ENCODE measurements around the gene NUTM2E. TPM values are rescaled to one million over a fixed set of nuclear protein-coding genes. Genes with fewer than 3 reads are reported as not detected.
"Not testable (repeated sequence)": the region's sequence is repeated elsewhere in the genome, so short reads cannot be mapped to it uniquely, and the experiment has no call there.

The NUTM2E gene
- total RNA-seq, 6 experiments from 2014 or later: not detected

DNA sequence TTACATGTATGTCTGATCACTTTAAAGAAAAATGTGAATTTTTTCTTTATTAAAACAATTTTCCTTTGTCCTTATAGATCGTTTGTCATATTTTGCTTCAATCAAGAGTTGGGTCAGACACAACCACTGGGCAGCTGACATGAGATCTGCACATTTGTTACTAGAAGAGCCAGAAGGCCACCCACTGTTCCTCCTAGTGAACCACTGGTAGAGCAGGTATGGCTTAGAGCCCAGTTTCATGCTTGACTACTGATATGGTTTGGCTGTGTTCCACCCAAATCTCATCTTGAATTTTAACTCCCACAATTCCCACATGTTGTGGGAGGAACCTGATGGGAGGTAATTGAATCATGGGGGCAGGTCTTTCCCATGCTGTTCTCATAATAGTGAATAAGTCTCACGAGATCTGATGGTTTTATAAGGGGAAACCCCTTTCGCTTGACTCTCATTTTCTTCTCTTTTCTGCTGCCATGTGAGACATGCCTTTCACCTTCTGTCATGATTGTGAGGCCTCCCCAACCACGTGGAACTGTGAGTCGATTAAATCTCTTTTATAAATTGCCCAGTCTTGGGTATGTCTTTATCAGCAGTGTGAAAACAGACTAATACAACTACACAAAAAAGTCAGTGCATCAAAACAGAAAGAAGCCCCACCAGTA, 43.0 kb downstream of the NUTM2E start:
- H3K4me1 Mint-ChIP-seq (ENCODE audit: low read depth); H3K9me3 Mint-ChIP-seq; DNase-seq; H3K4me3 Mint-ChIP-seq; H3K27me3 Mint-ChIP-seq (ENCODE audit: insufficient read depth); H3K27ac Mint-ChIP-seq; H3K36me3 Mint-ChIP-seq (ENCODE audit: low read depth): not testable (repeated sequence)

DNA sequence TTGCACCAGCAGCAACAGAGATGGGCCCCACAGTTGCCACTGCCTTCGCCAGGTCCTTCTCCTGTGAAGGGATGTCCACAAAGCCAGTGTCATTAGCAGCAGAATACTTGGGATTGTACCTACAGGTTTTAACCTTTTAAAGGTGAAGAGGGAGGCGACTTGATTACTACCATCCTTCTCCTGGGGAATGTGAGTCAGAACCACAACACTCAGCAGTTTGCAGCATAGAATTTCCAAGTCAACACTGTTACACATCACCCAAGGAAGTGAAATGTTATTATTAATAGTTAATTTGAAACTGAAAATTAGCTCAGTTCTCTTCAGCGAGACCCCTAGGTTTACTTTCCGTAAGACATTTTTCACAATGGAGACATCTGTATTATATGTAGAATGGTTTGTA, 45.2 kb downstream of the NUTM2E start:
- H3K4me3 Mint-ChIP-seq; H3K36me3 Mint-ChIP-seq (ENCODE audit: low read depth); H3K27ac Mint-ChIP-seq; H3K4me1 Mint-ChIP-seq (ENCODE audit: low read depth); H3K9me3 Mint-ChIP-seq; DNase-seq; H3K27me3 Mint-ChIP-seq (ENCODE audit: insufficient read depth): not testable (repeated sequence)

Other genes with a start within 250 kb of the NUTM2E start
- not detected for gene SFTPA1, start 215.8 kb upstream of the NUTM2E start, total RNA-seq (2021; fragmentation: NEBNext Ultra II Directional; extraction: Animal tissue kit (Norgen Biotek cat#: 25700))
- gene NUTM2B, start 123.5 kb upstream of the NUTM2E start, total RNA-seq (2021; fragmentation: NEBNext Ultra II Directional; extraction: Animal tissue kit (Norgen Biotek cat#: 25700)): under 1 TPM; 0.31 to 0.58 (median 0.42) TPM
- gene SFTPD, start 122.4 kb downstream of the NUTM2E start, total RNA-seq (2021; fragmentation: NEBNext Ultra II Directional; extraction: Animal tissue kit (Norgen Biotek cat#: 25700)): not detected